NCI-H2171 (cell line): ENCODE results near the gene PYGO2.

Experiments used
- DNase-seq: peaks from one replicate; lab custom pipeline; 2025; lab: John Stamatoyannopoulos, UW

PYGO2 gene

GRCh38 chr1:154961207-154962155, at the start of gene PYGO2:
TSS of gene PYGO2 (minus strand) at chr1:154961782. CDS start at chr1:154961576, 206 bp downstream.
- peak; percentile 61 for DNase-seq

- no peak for DNase-seq
Observed at GRCh38 chr1:155011004-155011416, 49.4 kb upstream of the PYGO2 start.

GRCh38 chr1:155010211-155010918, 48.8 kb upstream of the PYGO2 start:
- no peak for DNase-seq

- DNase-seq, result no peak
Observed at GRCh38 chr1:155009742-155010141, 48.2 kb upstream of the PYGO2 start.

- no peak for DNase-seq
Observed at GRCh38 chr1:155009221-155009711, 47.7 kb upstream of the PYGO2 start.

- DNase-seq, result no peak
Observed at GRCh38 chr1:155008015-155008941, 46.7 kb upstream of the PYGO2 start.

GRCh38 chr1:155007251-155007828, 45.8 kb upstream of the PYGO2 start:
- DNase-seq, result no peak

- DNase-seq, result peak; percentile 20
Observed at GRCh38 chr1:155006601-155007101, 45.1 kb upstream of the PYGO2 start.

- DNase-seq, result no peak
Observed at GRCh38 chr1:155005076-155006011, 43.8 kb upstream of the PYGO2 start.

GRCh38 chr1:155004352-155005075, 42.9 kb upstream of the PYGO2 start:
- DNase-seq, result no peak

- DNase-seq, result no peak
Observed at GRCh38 chr1:155003766-155004351, 42.3 kb upstream of the PYGO2 start.

- DNase-seq, result no peak
Observed at GRCh38 chr1:155003227-155003765, 41.7 kb upstream of the PYGO2 start.

- no peak for DNase-seq
Observed at GRCh38 chr1:155002464-155003226, 41.1 kb upstream of the PYGO2 start, which contains the start of gene ZBTB7B. TSS of gene ZBTB7B (plus strand) at chr1:155002802. CDS start at chr1:155014661, 11,859 bp downstream.

- peak; percentile 96 for DNase-seq
Observed at GRCh38 chr1:155001675-155002463, 40.3 kb upstream of the PYGO2 start.

GRCh38 chr1:155001425-155001674, 39.8 kb upstream of the PYGO2 start:
- DNase-seq, result peak; percentile 49

GRCh38 chr1:155000726-155001424, 39.3 kb upstream of the PYGO2 start:
- peak; percentile 76 for DNase-seq

GRCh38 chr1:155000411-155000725, 38.8 kb upstream of the PYGO2 start:
- peak; percentile 65 for DNase-seq
